ENCODE data around the gene NEURL3.

Gene NEURL3

DNA sequence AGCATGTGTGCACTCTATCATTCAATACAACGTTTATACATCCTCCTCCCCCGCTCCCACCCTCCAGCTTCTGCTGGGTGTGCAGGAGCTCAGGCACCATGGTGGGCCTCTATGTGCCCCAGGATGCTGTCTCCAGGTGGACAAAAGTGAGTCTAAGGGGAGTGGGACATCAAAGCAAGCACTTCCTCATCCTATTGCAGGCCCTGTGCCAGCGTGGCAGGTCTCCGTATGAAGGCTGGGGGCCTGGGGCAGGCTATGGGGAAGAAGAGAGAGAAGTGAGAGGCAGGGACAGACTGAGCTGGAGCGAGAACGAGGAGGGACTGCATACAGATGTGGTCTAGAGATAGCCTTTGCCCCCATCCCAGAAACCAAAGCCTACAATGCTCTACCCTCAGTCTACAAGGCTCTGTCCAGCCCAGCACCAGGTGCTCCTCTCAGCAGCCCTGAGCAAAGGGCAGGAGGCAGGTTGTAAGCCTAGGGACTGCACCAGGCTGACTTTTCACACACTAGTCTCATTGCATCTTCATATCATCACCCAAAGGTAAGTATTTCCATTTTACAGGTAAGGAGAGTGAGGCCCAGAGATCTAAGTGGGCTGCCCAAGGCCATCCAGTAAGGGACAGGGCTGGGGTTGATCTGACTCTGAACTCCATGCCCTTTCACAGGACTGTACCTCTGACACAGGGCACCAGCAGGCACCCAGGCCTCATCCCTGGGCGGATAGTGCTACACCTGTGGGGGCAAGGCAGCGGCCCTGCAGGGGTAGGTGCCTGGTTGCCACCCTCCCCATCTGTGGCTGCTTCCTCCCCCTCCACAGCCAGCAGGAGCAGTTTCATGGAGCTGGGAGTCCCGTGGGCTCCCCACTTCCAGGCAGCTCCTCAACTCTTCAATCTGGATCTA lies 17.4 kb upstream of the NEURL3 start:
- TF ChIP-seq TAF1 (IDR thresholded peaks at IDR 0.05; ENCODE audit: borderline replicate concordance, insufficient read depth, low read length) (no peak), FOXP2 (optimal IDR thresholded peaks at IDR 0.05; ENCODE audit: borderline replicate concordance, extremely low read depth, extremely low read length, insufficient read depth) (no peak), SIN3A (IDR thresholded peaks at IDR 0.05; ENCODE audit: borderline replicate concordance, insufficient read depth, low read length) (no peak), POLR2AphosphoS5 (IDR thresholded peaks at IDR 0.05; ENCODE audit: low read depth, low read length) (no peak)
- TF ChIP-seq, protein P1, sequence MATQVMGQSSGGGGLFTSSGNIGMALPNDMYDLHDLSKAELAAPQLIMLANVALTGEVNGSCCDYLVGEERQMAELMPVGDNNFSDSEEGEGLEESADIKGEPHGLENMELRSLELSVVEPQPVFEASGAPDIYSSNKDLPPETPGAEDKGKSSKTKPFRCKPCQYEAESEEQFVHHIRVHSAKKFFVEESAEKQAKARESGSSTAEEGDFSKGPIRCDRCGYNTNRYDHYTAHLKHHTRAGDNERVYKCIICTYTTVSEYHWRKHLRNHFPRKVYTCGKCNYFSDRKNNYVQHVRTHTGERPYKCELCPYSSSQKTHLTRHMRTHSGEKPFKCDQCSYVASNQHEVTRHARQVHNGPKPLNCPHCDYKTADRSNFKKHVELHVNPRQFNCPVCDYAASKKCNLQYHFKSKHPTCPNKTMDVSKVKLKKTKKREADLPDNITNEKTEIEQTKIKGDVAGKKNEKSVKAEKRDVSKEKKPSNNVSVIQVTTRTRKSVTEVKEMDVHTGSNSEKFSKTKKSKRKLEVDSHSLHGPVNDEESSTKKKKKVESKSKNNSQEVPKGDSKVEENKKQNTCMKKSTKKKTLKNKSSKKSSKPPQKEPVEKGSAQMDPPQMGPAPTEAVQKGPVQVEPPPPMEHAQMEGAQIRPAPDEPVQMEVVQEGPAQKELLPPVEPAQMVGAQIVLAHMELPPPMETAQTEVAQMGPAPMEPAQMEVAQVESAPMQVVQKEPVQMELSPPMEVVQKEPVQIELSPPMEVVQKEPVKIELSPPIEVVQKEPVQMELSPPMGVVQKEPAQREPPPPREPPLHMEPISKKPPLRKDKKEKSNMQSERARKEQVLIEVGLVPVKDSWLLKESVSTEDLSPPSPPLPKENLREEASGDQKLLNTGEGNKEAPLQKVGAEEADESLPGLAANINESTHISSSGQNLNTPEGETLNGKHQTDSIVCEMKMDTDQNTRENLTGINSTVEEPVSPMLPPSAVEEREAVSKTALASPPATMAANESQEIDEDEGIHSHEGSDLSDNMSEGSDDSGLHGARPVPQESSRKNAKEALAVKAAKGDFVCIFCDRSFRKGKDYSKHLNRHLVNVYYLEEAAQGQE (IDR thresholded peaks at IDR 0.05; ENCODE audit: insufficient read depth in 1 of 2, low read depth in 2 of 2, low read length in 2 of 2) = no peak

DNA sequence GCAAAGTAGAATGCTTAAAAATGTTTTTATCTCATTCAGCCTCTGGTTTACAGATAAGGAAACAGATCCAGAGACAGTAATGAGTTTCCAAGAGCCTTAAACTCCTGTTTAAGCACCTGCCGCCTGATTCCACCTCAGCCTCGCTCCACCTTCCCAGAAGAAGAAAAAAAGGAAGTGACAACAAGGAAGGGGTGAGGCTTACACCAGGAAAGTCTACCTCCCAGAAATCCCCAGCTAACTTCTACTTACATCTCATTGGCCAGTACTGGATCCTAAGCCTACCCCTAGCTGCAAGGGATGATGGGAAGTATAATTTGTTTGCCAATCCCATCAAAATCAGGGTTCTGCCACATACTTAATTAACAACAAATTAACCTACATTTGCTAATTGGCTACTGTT lies 16.1 kb upstream of the NEURL3 start:
- TF ChIP-seq FOXP2 (optimal IDR thresholded peaks at IDR 0.05; ENCODE audit: borderline replicate concordance, extremely low read depth, extremely low read length, insufficient read depth) (no peak), POLR2AphosphoS5 (IDR thresholded peaks at IDR 0.05; ENCODE audit: low read depth, low read length) (no peak), SIN3A (IDR thresholded peaks at IDR 0.05; ENCODE audit: borderline replicate concordance, insufficient read depth, low read length) (no peak), TAF1 (IDR thresholded peaks at IDR 0.05; ENCODE audit: borderline replicate concordance, insufficient read depth, low read length) (no peak)
- TF ChIP-seq, protein P1 (IDR thresholded peaks at IDR 0.05; ENCODE audit: insufficient read depth in 1 of 2, low read depth in 2 of 2, low read length in 2 of 2) = no peak

DNA sequence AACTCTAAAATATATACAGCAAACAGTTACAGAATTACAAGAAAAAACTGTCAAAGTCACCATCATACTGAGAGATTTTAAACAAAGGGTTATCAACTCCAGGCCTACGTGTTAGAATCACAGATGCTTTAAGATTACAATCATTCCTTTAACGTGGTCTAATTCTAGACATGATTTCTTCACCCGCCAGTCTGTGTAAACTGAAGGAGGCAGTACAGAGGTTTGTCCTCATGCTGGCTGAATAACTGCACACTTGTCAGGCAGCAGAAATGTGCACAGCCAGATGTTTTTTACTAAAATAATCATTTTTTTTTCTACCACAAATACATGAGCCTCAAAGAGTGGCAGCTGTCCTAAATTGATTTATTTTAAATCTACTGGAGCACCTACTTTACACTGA lies 15.5 kb upstream of the NEURL3 start:
- TF ChIP-seq, protein P1 (IDR thresholded peaks at IDR 0.05; ENCODE audit: insufficient read depth in 1 of 2, low read depth in 2 of 2, low read length in 2 of 2) = no peak
- no peak for TF ChIP-seq FOXP2 (optimal IDR thresholded peaks at IDR 0.05; ENCODE audit: borderline replicate concordance, extremely low read depth, extremely low read length, insufficient read depth)
- TF ChIP-seq TAF1 (IDR thresholded peaks at IDR 0.05; ENCODE audit: borderline replicate concordance, insufficient read depth, low read length) = no peak
- no peak for TF ChIP-seq SIN3A (IDR thresholded peaks at IDR 0.05; ENCODE audit: borderline replicate concordance, insufficient read depth, low read length)
- no peak for TF ChIP-seq POLR2AphosphoS5 (IDR thresholded peaks at IDR 0.05; ENCODE audit: low read depth, low read length)

DNA sequence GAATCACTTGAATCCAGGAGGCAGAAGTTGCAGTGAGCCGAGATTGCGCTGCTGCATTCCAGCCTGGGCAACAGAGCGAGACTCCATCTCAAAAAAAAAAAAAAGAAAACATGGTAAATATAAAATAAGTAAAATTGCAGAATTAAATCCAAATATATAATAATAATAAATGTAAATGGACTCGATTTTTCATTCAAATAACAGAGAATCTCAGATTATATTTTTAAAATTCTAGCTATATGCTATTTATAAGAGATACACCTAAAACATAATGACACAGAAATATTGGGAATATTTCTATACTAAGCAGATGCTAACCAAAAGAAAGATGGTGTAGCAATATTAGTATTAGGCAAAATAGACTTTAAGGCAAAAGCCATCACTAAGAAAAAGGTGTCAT lies 15.1 kb upstream of the NEURL3 start:
- TF ChIP-seq FOXP2 (optimal IDR thresholded peaks at IDR 0.05; ENCODE audit: borderline replicate concordance, extremely low read depth, extremely low read length, insufficient read depth) (no peak), POLR2AphosphoS5 (IDR thresholded peaks at IDR 0.05; ENCODE audit: low read depth, low read length) (no peak), SIN3A (IDR thresholded peaks at IDR 0.05; ENCODE audit: borderline replicate concordance, insufficient read depth, low read length) (no peak), TAF1 (IDR thresholded peaks at IDR 0.05; ENCODE audit: borderline replicate concordance, insufficient read depth, low read length) (no peak)
- TF ChIP-seq, protein P1 (IDR thresholded peaks at IDR 0.05; ENCODE audit: insufficient read depth in 1 of 2, low read depth in 2 of 2, low read length in 2 of 2) = no peak

Measured in PFSK-1 (cell line).